Loucy (cell line): ENCODE results near the gene RBP2.

Source experiments
- H2AFZ ChIP-seq: fragments of 200-600 bp; sonication (generic); 2 replicates; pipeline ENCODE4 v1.6.0; 2016; ENCODE audit warnings: antibody characterized with exemption, mild to moderate bottlenecking, low read length, moderate library complexity
- H3F3A ChIP-seq: fragments of 200-600 bp; 2 replicates; pipeline ENCODE4 v1.6.0; 2016; ENCODE audit warnings: antibody characterized with exemption, low read depth, mild to moderate bottlenecking
- H3K27me3 ChIP-seq: fragments of 200-600 bp; sonication (generic); 2 replicates; pipeline ENCODE4 v1.6.1; 2014; ENCODE audit warnings: low read length, mild to moderate bottlenecking; ENCODE audit not compliant: insufficient read depth, poor library complexity, severe bottlenecking
- H3K36me3 ChIP-seq: fragments of 200-600 bp; sonication (generic); 2 replicates; pipeline ENCODE4 v1.6.1; 2016; ENCODE audit warnings: low read length; ENCODE audit not compliant: insufficient read depth
- H3K4me1 ChIP-seq: fragments of 200-600 bp; sonication (generic); 2 replicates; pipeline ENCODE4 v1.5.1; 2014; ENCODE audit warnings: low read length, mild to moderate bottlenecking; ENCODE audit not compliant: insufficient read depth, poor library complexity, severe bottlenecking
- H3K4me2 ChIP-seq: fragments of 200-600 bp; sonication (generic); 2 replicates; pipeline ENCODE4 v1.6.0; 2014; ENCODE audit warnings: antibody characterized with exemption, low read length, low read depth, mild to moderate bottlenecking; ENCODE audit not compliant: poor library complexity, severe bottlenecking
- H3K4me3 ChIP-seq: fragments of 200-600 bp; sonication (generic); 2 replicates; pipeline ENCODE4 v1.5.1; 2014; ENCODE audit warnings: low read length, mild to moderate bottlenecking, mixed read lengths; ENCODE audit not compliant: poor library complexity, severe bottlenecking
- H3K79me2 ChIP-seq: fragments of 200-600 bp; sonication (generic); 2 replicates; pipeline ENCODE4 v1.6.1; 2014; ENCODE audit warnings: low read length; ENCODE audit not compliant: insufficient read depth
- H3K9ac ChIP-seq: fragments of 200-600 bp; sonication (generic); 2 replicates; pipeline ENCODE4 v1.6.0; 2014; ENCODE audit warnings: mild to moderate bottlenecking, low read depth, low read length, moderate library complexity; ENCODE audit not compliant: poor library complexity, severe bottlenecking
- H3K9me2 ChIP-seq: fragments of 200-600 bp; sonication (generic); replicated peaks from 2 replicates; pipeline ENCODE4 v1.6.1; 2016; ENCODE audit warnings: low read depth, low read length, mixed read lengths
- H3K9me3 ChIP-seq: fragments of 200-600 bp; sonication (generic); 2 replicates; pipeline ENCODE4 v1.6.1; 2014; ENCODE audit warnings: mild to moderate bottlenecking, antibody characterized with exemption, low read length, low read depth; ENCODE audit not compliant: insufficient read depth
- H4K20me1 ChIP-seq: fragments of 200-600 bp; sonication (generic); 2 replicates; pipeline ENCODE4 v1.6.0; 2014; ENCODE audit warnings: antibody characterized with exemption, low read length, mild to moderate bottlenecking; ENCODE audit not compliant: insufficient read depth, poor library complexity, severe bottlenecking
- EZH2phosphoT487 ChIP-seq: fragments of 200-600 bp; IDR thresholded peaks from 2 replicates; pipeline ENCODE4 v1.6.1; 2018; ENCODE audit warnings: antibody characterized with exemption, mild to moderate bottlenecking, moderate library complexity, borderline replicate concordance
- TF ChIP-seq, protein P1 (sequence below): fragments of 200-600 bp; sonication (generic); conservative IDR thresholded peaks from 2 replicates; pipeline ENCODE4 v1.5.1; 2014; ENCODE audit warnings: mild to moderate bottlenecking, antibody characterized with exemption, low read length

RBP2 gene

DNA sequence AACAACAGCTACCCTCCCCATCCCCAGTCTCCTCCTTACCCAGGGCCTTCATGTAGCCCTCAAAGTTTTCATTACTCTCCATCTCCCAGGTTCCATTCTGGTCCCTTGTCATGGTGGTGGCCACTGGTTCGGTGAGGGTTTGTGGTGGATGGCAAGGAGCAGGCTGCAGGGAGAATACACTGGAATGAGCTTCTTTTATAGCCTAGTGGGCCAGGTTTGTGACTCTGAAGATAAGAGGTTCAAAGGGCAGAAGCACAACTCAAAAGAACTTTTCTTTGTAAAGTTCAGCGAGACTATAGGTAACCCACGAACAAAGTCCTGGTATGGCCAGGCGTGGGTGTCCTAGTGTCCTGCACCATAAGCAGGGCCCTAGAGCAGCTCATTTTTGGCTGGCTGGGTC lies at the start of gene RBP2:
TSS of gene RBP2 (minus strand) at position 169 of the 400 bp plus-strand sequence. CDS start at position 112, 57 bp downstream.
- Histone ChIP-seq H3K4me1 (no peaks in the 10 kb centered on the region), H4K20me1 (no peaks in the 10 kb centered on the region), H3F3A (no peaks in the 10 kb centered on the region), H3K9me2 (no peaks in the 10 kb centered on the region), H3K9ac (no peak within 1 kb of the TSS), H2AFZ (no peak within 1 kb of the TSS), H3K4me2 (no peak within 1 kb of the TSS), H3K79me2 (no peaks in the 10 kb centered on the region), H3K4me3 (no peak within 1 kb of the TSS), H3K9me3 (no peaks in the 10 kb centered on the region), H3K27me3 (no peaks in the 10 kb centered on the region), H3K36me3 (no peaks in the 10 kb centered on the region)
- TF ChIP-seq, protein P1, sequence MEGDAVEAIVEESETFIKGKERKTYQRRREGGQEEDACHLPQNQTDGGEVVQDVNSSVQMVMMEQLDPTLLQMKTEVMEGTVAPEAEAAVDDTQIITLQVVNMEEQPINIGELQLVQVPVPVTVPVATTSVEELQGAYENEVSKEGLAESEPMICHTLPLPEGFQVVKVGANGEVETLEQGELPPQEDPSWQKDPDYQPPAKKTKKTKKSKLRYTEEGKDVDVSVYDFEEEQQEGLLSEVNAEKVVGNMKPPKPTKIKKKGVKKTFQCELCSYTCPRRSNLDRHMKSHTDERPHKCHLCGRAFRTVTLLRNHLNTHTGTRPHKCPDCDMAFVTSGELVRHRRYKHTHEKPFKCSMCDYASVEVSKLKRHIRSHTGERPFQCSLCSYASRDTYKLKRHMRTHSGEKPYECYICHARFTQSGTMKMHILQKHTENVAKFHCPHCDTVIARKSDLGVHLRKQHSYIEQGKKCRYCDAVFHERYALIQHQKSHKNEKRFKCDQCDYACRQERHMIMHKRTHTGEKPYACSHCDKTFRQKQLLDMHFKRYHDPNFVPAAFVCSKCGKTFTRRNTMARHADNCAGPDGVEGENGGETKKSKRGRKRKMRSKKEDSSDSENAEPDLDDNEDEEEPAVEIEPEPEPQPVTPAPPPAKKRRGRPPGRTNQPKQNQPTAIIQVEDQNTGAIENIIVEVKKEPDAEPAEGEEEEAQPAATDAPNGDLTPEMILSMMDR = no peak
- no peak for TF ChIP-seq EZH2phosphoT487

DNA sequence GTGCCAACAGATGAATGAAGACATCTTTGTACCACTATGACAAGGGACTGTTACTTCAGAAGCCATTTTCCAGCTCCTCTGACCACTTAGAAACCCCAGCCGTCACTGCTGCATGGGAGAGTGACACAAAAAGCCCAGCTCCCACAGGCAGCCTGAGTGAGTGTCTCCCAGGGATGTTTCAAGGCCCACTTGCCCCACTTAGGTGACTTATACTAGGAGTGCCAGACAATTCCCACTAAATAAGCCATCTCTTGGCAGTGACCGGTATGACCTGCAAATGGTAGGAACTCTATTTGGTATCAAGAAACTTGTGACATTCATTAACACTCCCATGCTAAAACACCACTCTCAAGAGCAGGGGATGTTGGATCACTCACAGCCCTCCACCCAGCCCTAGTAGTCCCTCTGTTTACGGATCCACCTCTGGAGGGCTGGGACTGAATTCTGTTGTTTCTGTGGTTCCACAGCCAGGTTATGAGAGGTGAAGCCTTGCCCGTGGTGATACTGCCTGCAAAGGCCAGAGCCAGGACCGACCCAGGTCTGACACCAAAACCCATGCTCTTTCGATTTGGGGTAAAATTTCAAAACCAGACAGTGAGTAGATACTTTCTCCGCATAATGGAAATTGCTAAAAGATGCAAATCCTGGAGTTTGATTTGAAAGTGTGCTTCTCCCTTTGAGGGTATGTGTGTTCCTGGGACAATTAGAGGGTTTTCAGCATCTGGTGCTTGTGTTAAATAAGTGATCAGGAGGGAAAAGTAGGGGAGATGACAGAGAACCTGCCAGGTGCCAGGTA lies 48.7 kb upstream of the RBP2 start:
- Histone ChIP-seq H3K4me1 (no peaks in the 10 kb centered on the region), H3K9me3 (no peaks in the 10 kb centered on the region), H4K20me1 (no peaks in the 10 kb centered on the region), H3F3A (no peaks in the 10 kb centered on the region), H3K4me2 (no peak overlapping the region), H3K9ac (no peak overlapping the region), H2AFZ (no peak overlapping the region), H3K4me3 (no peak overlapping the region), H3K9me2 (no peaks in the 10 kb centered on the region), H3K79me2 (no peaks in the 10 kb centered on the region), H3K27me3 (no peaks in the 10 kb centered on the region), H3K36me3 (no peaks in the 10 kb centered on the region)
- TF ChIP-seq EZH2phosphoT487 = no peak
- TF ChIP-seq, protein P1 = no peak

DNA sequence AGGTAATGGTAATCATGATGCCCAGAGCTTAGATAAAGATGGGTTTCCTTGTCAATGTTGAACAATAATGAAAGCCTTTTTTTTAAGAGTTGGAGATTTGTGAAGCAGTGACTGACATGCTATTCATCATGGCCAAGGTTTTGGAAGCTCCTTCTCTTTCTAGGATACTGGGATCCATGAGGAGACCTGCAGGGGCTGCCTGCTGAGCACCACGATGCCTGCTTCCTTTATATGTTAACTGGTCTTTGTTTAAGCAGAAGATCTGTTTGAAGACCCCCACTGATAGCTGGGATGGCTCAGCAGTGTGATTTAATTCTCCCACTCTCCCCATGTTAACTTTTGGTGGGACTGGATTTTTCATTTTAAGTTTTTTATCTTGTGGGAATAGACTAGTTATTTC lies 47.4 kb upstream of the RBP2 start:
- Histone ChIP-seq H2AFZ (no peak overlapping the region), H3K9me2 (no peaks in the 10 kb centered on the region), H3K79me2 (no peaks in the 10 kb centered on the region), H3F3A (no peaks in the 10 kb centered on the region), H3K4me2 (no peak overlapping the region), H3K36me3 (no peaks in the 10 kb centered on the region), H3K4me1 (no peaks in the 10 kb centered on the region), H3K9me3 (no peaks in the 10 kb centered on the region), H4K20me1 (no peaks in the 10 kb centered on the region), H3K9ac (no peak overlapping the region), H3K27me3 (no peaks in the 10 kb centered on the region), H3K4me3 (no peak overlapping the region)
- no peak for TF ChIP-seq EZH2phosphoT487
- TF ChIP-seq, protein P1 = no peak
